ENCODE measurements around the gene DDR2.

Gene DDR2

DNA sequence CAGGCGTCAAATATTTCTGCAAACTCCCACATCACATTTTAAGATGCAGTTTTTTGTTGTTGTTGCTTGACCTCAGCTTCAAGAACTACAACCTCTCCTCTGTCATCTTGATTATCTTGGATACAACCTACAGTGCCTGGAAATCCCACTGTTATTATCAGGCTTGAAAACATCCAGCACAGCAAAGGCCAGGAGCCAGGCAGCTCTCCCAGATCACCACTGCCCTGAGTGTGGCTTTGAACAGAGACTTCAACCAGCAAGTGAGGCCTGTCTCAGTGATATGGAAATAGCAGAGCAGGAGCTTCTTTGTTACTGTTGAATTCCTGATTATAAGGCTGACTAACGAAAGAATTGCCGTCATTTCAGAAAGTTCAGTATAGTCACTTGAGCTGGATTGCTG lies 200.2 kb downstream of the DDR2 start:
- Histone ChIP-seq H2AFZ (ENCODE audit: low read depth, low read length) (no peak overlapping the region), H3K4me3 (ENCODE audit: low read length) (no peak overlapping the region), H3K9ac (ENCODE audit: low read length) (no peak overlapping the region), H3K4me2 (ENCODE audit: low read length) (no peak overlapping the region), H3K4me1 (ENCODE audit: low read length) (peaks cover 12% of the 10 kb centered on the region), H4K20me1 (ENCODE audit: insufficient read depth, low read length) (no peaks in the 10 kb centered on the region), H3K27ac (ENCODE audit: low read length) (no peak overlapping the region), H3K9me3 (ENCODE audit: insufficient read depth, low read length) (no peaks in the 10 kb centered on the region), H3K79me2 (ENCODE audit: low read length) (no peaks in the 10 kb centered on the region), H3K27me3 (ENCODE audit: low read depth, low read length) (peaks cover 11% of the 10 kb centered on the region), H3K36me3 (replicated peaks; ENCODE audit: low read depth, low read length) (no peaks in the 10 kb centered on the region)
- TF ChIP-seq, protein P1, sequence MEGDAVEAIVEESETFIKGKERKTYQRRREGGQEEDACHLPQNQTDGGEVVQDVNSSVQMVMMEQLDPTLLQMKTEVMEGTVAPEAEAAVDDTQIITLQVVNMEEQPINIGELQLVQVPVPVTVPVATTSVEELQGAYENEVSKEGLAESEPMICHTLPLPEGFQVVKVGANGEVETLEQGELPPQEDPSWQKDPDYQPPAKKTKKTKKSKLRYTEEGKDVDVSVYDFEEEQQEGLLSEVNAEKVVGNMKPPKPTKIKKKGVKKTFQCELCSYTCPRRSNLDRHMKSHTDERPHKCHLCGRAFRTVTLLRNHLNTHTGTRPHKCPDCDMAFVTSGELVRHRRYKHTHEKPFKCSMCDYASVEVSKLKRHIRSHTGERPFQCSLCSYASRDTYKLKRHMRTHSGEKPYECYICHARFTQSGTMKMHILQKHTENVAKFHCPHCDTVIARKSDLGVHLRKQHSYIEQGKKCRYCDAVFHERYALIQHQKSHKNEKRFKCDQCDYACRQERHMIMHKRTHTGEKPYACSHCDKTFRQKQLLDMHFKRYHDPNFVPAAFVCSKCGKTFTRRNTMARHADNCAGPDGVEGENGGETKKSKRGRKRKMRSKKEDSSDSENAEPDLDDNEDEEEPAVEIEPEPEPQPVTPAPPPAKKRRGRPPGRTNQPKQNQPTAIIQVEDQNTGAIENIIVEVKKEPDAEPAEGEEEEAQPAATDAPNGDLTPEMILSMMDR (IDR thresholded peaks at IDR 0.05; ENCODE audit: low read depth, low read length), result no peak
- TF ChIP-seq EZH2phosphoT487 (IDR thresholded peaks at IDR 0.05; ENCODE audit: low read depth), result no peak

DNA sequence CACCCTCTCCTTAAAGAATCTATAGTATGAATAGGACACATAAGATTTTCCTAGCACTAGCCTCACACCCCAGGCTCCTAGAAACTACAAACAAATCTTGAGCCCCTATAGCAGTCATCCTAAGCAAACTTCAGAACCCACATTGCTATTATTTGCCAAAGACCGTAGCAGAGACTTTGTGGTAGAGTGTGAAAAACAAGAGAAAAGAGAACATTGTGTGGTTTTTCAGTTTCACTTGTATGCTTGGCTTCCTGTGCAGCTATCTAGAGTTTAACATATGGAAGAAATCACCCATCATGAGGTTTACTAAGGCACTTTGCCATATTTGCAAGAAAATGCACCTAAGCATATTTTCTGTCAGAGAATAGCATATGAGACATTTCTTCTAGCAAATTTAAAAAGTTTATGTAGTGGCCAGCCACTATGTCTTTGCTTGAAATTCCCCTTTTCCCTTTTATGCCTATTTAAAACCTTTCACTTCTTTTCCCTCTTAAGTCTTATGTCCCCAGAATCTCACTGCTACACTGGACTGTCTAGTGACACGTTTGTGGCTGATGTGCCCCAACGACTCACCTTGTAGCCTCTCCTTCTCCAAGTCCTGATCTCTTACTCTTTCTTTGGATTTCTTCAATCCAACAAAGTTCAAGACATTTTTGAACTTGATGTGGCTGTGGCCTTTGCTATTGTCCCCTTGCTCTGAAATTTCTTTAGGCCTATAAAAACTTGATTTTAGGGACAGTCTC lies 203.1 kb downstream of the DDR2 start:
- no peak overlapping the region for H3K4me3 ChIP-seq (ENCODE audit: low read length)
- no peak overlapping the region for H3K9ac ChIP-seq (ENCODE audit: low read length)
- H3K4me2 ChIP-seq (ENCODE audit: low read length), result no peak overlapping the region
- peaks cover 12% of the 10 kb centered on the region for H3K4me1 ChIP-seq (ENCODE audit: low read length)
- H3K27me3 ChIP-seq (ENCODE audit: low read depth, low read length), result peaks cover under 1% of the 10 kb centered on the region; the same call in 1 of the 2 replicates
- H4K20me1 ChIP-seq (ENCODE audit: insufficient read depth, low read length), result no peaks in the 10 kb centered on the region
- H3K27ac ChIP-seq (ENCODE audit: low read length), result no peak overlapping the region
- no peaks in the 10 kb centered on the region for H3K36me3 ChIP-seq (replicated peaks; ENCODE audit: low read depth, low read length)
- H3K9me3 ChIP-seq (ENCODE audit: insufficient read depth, low read length), result peaks cover 17% of the 10 kb centered on the region; the same call in 1 of the 2 replicates
- no peak for TF ChIP-seq EZH2phosphoT487 (IDR thresholded peaks at IDR 0.05; ENCODE audit: low read depth)
- TF ChIP-seq, protein P1 (IDR thresholded peaks at IDR 0.05; ENCODE audit: low read depth, low read length), result no peak
- H3K79me2 ChIP-seq (ENCODE audit: low read length), result no peaks in the 10 kb centered on the region
- no peak overlapping the region for H2AFZ ChIP-seq (ENCODE audit: low read depth, low read length)

Data from OCI-LY3 (cell line).